ENCODE measurements around the gene PRKCE. TPM values are rescaled to one million over a fixed set of nuclear protein-coding genes. Genes with fewer than 3 reads are reported as not detected.

PRKCE gene
- total and polyA plus RNA-seq, 2 of the 8 experiments (the other 6 are each of a cell fraction or from before 2014, with no cell fraction given), result 0.54 to 2.1 TPM

- no peak for TF ChIP-seq CHD7 (IDR thresholded peaks at IDR 0.05; ENCODE audit: insufficient replicate concordance, low read length)
- TF ChIP-seq SIX5 (IDR thresholded peaks at IDR 0.05; ENCODE audit: low read depth, low read length), result no peak
- no peak for TF ChIP-seq JUN (IDR thresholded peaks at IDR 0.05; ENCODE audit: low read depth, low read length)
- TF ChIP-seq SP1 (IDR thresholded peaks at IDR 0.05; ENCODE audit: low read depth, low read length), result no peak
- no peak for TF ChIP-seq POU5F1 (IDR thresholded peaks at IDR 0.05; ENCODE audit: low read depth, low read length)
- no peak for TF ChIP-seq EGR1 (IDR thresholded peaks at IDR 0.05; ENCODE audit: borderline replicate concordance, low read depth, low read length)
- TF ChIP-seq EZH2 (IDR thresholded peaks at IDR 0.05; ENCODE audit: low read depth, low read length, severe bottlenecking), result no peak
- TF ChIP-seq CTCF (IDR thresholded peaks at IDR 0.05; ENCODE audit: control extremely low read depth in 1 of 3, insufficient read depth in 1 of 3, low read depth in 1 of 3, low read length in 3 of 3), result no peak
- no peak for TF ChIP-seq NRF1 (IDR thresholded peaks at IDR 0.05; ENCODE audit: low read depth, low read length)
Observed at GRCh38 chr2:46126571-46126970, 475.1 kb downstream of the PRKCE start (continued).
